ENCODE results near the gene HECW1.
"Not testable (repeated sequence)": the region's sequence is repeated elsewhere in the genome, so short reads cannot be mapped to it uniquely, and the experiment has no call there.

HECW1 gene

DNA sequence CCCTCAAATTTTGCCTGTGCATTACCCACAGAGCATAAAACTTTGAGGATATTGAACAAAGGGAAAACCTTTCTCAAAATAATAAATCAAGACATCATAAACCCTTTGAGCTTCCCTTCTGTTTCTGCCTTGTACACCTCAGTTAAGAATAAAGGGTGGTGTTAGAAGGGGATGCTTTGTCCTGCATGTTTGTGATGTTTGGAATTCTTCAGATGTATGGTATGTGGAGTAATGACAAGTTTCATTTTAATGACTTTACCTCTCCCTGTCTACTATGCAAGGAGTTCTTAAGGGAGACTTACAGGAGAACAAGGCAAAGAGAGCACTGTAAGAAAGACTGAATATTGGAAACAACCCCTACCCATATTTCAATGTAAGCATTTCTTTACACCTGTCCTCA, 99.2 kb downstream of the HECW1 start:
- TF ChIP-seq, protein P1, sequence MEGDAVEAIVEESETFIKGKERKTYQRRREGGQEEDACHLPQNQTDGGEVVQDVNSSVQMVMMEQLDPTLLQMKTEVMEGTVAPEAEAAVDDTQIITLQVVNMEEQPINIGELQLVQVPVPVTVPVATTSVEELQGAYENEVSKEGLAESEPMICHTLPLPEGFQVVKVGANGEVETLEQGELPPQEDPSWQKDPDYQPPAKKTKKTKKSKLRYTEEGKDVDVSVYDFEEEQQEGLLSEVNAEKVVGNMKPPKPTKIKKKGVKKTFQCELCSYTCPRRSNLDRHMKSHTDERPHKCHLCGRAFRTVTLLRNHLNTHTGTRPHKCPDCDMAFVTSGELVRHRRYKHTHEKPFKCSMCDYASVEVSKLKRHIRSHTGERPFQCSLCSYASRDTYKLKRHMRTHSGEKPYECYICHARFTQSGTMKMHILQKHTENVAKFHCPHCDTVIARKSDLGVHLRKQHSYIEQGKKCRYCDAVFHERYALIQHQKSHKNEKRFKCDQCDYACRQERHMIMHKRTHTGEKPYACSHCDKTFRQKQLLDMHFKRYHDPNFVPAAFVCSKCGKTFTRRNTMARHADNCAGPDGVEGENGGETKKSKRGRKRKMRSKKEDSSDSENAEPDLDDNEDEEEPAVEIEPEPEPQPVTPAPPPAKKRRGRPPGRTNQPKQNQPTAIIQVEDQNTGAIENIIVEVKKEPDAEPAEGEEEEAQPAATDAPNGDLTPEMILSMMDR (conservative IDR thresholded peaks at IDR 0.05; ENCODE audit: low read depth, low read length): no peak
- no peak overlapping the region for H3K4me3 ChIP-seq (ENCODE audit: low read length)
- DNase-seq (ENCODE audit: low read depth): peak; percentile 31

DNA sequence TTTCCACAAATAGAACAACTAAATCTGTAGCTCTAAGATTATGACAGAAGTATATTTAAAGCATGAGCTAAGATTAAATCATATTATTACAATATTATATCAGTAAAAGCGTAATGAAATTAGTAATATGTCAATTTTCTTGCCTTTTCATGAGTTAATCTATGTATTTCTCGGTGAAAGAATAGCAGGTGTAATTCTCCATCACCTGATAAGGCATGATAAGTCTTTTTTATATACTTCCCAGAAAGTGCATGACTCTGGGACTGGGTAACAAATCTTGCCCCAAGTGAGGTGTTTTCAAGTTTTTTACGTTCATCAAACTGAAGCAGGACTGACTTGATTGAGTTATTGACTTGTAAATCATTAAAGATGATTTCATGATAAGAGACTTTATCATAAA, 100.5 kb downstream of the HECW1 start:
- TF ChIP-seq, protein P1 (conservative IDR thresholded peaks at IDR 0.05; ENCODE audit: low read depth, low read length): no peak
- no peak for DNase-seq (ENCODE audit: low read depth)
- no peak overlapping the region for H3K4me3 ChIP-seq (ENCODE audit: low read length)

DNA sequence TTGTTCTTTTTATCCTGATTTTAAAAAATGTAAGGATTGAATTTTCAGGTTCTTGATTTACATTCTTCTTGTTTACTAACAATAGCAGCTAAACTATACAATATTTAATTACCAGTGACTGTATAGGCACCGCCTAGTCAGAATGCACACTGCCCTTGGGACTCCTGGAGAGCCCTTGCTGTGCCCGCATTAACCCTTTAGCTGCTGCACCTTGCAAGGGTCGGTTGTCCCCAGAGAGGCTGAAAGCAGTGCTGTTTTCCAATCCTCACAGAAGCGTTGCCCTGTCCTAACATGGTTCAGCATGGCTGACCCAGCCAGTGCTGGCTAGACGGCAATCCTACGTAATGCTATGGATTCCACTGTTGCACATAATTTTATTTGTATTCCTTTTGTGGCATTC, 102.6 kb downstream of the HECW1 start:
- DNase-seq (ENCODE audit: low read depth): no peak
- TF ChIP-seq, protein P1 (conservative IDR thresholded peaks at IDR 0.05; ENCODE audit: low read depth, low read length): no peak
- no peak overlapping the region for H3K4me3 ChIP-seq (ENCODE audit: low read length)

DNA sequence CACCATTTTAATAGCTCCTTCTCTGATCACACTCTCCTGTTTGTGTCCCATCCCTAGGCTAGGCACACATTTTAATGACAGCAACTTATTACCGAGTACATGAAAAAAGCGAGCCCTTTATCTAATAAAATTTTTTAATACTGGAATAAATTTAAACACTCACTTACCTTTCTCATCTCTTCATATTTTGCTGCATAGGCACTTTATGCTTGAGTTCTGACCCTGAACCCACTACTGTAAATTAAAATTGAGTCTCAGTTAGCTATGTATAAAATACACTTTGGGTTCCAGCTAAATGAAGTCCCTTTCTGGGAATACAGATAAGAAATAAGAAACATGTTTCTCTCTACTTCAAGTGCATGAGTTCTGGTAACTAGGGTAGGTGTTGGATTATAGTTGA, 104.6 kb downstream of the HECW1 start:
- H3K4me3 ChIP-seq (ENCODE audit: low read length): no peak overlapping the region
- TF ChIP-seq, protein P1 (conservative IDR thresholded peaks at IDR 0.05; ENCODE audit: low read depth, low read length): no peak
- DNase-seq (ENCODE audit: low read depth): no peak

DNA sequence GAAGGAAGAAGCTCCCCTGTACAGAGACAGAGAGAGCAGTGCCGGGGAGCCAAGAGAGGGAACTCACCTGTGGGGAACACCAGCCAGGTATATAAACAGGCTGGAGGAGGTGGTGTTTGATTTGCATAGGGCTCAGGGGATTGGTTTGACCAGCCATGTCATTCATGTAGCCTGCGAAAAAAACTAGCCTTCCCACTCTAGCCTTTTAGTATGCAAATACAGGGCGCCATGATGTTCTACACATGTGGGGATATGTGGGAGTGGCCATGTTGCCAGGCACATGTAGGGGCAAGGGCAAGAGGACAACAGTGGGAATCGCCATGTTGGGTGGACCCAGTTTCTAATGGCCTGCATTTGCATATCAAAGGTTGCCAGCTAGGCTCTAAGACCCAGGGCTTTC, 106.5 kb downstream of the HECW1 start:
- H3K4me3 ChIP-seq (ENCODE audit: low read length); DNase-seq (ENCODE audit: low read depth): not testable (repeated sequence)

DNA sequence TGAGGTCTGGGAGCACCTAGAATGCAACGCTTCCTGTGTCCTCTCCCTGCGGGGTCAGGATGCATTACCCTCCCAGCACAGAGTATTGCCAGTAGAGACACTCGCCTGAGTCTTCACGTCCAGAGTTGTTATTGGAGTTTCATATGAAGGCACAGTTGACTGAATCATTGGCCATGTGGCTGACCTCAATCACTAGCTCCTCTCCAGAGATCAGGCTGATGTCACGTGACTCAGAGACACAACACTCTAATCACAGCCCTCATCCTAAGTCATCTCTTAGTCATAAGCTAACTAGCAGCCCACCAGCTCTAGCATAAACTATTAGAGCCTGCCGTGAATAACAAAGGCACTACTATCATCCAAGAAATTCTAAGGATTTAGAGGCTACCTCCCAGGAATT, 107.8 kb downstream of the HECW1 start:
- no peak overlapping the region for H3K4me3 ChIP-seq (ENCODE audit: low read length)
- no peak for DNase-seq (ENCODE audit: low read depth)
- TF ChIP-seq, protein P1 (conservative IDR thresholded peaks at IDR 0.05; ENCODE audit: low read depth, low read length): no peak

DNA sequence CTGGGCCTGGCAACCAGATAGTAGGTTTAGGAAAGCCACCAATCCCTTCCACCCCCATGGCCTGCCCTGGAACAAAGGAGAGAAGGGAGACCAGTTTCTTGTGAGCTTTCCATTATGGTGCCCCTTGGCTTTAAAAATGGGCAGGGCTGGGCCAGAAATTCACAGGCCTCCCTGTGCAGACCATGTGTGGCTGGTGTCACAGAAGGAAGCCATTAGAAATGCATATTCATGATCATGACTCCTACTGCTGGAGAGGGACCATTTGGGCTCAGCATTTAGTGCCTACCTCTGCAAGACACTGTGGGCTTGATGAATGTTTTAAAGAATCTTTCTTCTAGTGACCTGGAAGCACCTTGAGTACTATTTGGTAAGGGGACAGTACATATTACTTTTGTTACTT, 108.3 kb downstream of the HECW1 start:
- no peak overlapping the region for H3K4me3 ChIP-seq (ENCODE audit: low read length)
- TF ChIP-seq, protein P1 (conservative IDR thresholded peaks at IDR 0.05; ENCODE audit: low read depth, low read length): no peak
- DNase-seq (ENCODE audit: low read depth): no peak

DNA sequence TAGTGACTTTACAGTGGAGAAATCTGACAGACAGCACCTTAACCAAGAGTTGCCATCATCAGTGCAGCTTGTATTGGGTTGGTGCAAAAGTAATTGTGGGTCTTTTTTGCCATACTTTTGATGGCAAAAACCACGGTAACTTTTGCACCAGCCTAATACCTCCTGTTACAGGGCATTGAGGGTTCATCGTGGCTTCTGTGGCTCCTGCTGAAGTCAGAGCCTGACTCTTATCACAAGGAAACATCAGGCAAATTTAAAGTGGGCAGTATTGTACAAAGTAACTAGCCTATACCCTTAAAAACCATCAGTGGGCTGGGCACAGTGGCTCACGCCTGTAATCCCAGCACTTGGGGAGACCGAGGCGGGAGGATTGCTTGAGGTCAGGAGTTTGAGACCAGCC, 117.4 kb downstream of the HECW1 start:
- no peak overlapping the region for H3K4me3 ChIP-seq (ENCODE audit: low read length)
- TF ChIP-seq, protein P1 (conservative IDR thresholded peaks at IDR 0.05; ENCODE audit: low read depth, low read length): no peak
- DNase-seq (ENCODE audit: low read depth): no peak

Measured in retinal pigment epithelial cell (primary cell).